C4-2B (cell line): ENCODE data around the gene ITGA3.
A peak's percentile ranks its signal among the peaks of the same experiment; 100 is the strongest.

Experiments
- H3K27ac ChIP-seq: fragments of 450-650 bp; 2 replicates; pipeline ENCODE4 v1.5.1; 2017
- ZFX ChIP-seq: fragments of 450-650 bp; IDR thresholded peaks from 2 replicates; pipeline ENCODE4 v1.6.1; 2017
- TF ChIP-seq, protein P1 (sequence below): fragments of 450-650 bp; conservative IDR thresholded peaks from 2 replicates; pipeline ENCODE4 v1.5.1; 2017; ENCODE audit warnings: mild to moderate bottlenecking

ITGA3 gene

DNA sequence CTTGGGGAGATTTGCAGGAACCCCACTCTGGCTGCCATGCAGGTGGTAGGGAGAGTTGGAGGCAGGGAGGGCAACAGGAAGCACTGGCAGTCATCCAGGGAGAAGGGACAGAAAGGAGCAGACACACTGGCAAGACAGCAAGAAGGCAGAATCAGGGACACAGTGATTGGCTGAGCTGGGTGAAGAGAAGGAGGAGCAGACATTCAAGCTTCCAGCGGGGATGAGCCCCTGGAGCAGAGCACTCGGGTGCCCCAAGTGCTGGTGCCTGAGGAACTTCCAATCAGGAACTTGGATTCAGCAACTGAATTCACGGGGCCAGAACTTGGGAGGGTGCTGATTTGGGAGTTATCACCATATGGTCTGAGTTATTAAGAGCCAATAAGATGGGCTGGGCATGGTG, 6.3 kb upstream of the ITGA3 start:
- TF ChIP-seq ZFX: no peak
- TF ChIP-seq, protein P1, sequence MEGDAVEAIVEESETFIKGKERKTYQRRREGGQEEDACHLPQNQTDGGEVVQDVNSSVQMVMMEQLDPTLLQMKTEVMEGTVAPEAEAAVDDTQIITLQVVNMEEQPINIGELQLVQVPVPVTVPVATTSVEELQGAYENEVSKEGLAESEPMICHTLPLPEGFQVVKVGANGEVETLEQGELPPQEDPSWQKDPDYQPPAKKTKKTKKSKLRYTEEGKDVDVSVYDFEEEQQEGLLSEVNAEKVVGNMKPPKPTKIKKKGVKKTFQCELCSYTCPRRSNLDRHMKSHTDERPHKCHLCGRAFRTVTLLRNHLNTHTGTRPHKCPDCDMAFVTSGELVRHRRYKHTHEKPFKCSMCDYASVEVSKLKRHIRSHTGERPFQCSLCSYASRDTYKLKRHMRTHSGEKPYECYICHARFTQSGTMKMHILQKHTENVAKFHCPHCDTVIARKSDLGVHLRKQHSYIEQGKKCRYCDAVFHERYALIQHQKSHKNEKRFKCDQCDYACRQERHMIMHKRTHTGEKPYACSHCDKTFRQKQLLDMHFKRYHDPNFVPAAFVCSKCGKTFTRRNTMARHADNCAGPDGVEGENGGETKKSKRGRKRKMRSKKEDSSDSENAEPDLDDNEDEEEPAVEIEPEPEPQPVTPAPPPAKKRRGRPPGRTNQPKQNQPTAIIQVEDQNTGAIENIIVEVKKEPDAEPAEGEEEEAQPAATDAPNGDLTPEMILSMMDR: no peak
- H3K27ac ChIP-seq: no peak overlapping the region

DNA sequence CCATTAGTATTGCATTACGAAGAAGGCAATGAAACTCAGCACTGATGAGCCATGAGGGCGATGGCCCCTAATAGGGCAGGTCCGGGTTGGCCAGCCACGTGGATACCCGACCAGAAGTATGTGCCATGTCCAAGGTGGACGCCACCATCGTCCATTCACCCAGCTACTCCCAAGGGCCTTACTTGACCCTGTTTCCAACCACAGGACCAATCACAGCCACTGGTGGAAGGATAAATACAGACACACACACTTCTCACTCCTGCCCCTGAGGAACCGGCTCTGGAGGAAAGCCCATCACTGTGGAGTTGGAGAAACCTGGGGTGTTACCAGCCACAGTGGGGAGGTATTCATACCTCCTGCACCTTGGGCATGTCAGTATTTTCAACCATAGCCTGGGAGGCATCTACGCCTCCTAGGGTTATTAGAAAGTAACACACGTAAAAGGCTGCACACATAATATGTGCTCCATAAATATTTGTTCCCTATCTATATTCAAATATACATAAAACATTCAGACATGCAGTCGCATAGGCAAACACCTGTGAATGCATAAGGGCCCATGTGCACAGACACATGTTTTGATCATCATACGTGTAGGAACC, 5.4 kb upstream of the ITGA3 start:
- no peak for TF ChIP-seq ZFX
- TF ChIP-seq, protein P1: no peak
- H3K27ac ChIP-seq: no peak overlapping the region; the same call in 1 of the 2 replicates

DNA sequence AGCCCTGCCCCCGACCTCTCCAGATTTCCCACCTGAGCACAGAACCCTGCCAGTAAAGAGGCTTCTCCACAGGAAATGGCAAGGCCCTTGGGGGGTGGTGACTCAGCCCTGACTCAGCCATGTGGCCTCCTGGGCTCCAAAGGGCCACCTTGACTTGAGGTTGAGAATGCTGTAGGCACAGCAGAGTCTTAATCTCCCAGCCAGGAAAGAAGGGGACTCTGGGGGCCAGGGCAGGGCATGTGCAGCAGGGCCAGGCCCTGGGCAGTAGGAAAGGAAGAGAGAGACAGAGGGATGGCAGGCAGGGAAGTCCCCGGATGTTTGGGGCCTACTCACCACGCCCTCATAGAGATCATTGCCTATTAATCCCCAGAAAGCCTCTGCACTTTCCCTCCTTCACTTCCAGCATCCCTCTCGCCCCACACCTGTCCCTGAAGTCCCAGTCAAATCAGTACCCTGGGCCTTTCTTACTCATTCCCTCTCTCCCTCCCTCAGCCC, 4.8 kb upstream of the ITGA3 start:
- TF ChIP-seq ZFX: 0 out of 2 replicates have a peak, but pooled peaks have one; percentile 35
- TF ChIP-seq, protein P1: no peak
- peak overlapping the region; percentile 49 for H3K27ac ChIP-seq

DNA sequence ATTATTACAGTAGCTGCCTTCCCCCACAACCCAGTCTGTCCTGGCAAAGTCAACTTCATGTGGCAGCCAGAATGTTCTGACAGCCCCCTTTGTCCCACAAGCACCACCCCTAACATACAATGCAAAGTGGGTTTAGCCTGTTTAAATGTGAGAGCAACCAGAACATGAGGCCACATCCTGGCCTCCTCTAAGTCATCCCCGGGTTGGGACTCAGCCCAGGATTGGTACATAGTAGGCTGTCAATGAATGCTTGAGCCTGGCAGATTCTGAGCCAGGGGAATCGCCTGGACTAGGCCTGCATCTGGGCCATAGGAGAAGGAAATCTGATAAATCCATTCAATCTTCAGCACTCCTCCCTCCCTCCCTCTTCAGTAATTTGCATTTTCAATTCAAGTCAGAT, 4.3 kb upstream of the ITGA3 start:
- TF ChIP-seq, protein P1: no peak
- no peak for TF ChIP-seq ZFX
- peak overlapping the region; percentile 49 for H3K27ac ChIP-seq

DNA sequence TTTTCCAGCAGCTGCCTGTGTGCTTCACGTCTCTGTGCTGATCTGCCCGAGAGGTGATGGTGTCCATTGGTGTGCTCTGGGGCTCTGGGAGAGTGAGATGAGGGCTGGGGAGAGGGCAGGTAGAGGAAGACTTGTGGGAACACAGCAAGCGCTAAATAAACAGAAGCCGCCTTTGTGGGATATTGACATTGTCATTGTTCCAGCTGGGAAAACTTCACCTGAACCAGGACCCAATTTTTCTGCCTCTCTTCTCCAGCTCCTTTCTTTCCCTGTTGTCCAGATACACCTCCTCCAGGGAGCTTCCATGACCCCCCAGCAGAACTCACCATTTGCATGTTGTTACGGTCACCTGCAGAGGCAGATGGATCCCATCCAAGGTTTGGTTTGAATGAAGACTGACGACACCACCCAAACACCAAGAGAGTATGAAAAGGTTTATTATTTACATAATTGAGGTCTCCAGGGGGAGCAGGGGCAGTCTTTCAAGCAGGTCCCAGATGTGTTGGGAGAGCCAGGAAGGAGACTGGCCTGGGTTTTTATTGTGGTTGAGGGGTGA, 3.6 kb upstream of the ITGA3 start:
- H3K27ac ChIP-seq: peak overlapping the region; percentile 49
- no peak for TF ChIP-seq ZFX
- TF ChIP-seq, protein P1: no peak

DNA sequence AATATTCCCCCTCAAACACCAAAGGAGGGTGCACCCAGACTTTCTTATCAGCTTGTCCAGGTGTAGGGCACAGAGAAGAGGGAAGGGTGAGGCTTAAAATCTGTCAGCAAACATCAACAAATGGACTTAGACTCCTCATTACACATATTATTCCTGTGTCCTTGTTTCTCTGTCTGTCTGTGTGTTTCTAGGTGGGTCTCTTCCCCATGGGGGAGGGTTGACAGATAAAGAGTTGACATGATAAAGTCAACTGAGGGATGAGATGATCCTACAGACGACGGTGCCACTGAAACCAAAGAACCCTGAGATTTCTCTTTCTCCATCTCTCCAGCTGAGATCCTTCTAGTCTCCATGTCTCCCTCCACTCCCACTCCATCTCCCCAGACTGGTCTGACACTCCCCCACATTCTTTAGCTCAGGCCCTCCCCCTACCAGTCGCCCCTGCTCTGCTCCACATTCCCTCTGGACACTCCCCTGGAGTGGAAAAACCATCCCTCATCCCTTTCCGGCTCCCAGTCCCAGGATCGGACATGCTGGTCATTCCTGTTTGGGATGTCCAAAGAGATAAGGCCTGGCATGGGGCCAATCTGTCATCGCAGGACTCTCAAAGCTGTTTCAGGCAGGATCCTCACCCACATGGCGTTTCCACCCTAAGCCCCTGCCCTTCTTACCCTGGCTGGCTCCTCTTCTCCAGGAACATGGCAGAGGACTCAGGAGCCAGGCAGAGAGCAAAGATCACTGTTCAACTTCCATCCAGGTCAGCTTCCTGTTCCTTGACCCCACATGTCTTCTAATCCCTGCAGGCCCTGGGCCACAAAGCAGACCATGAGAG, 2.9 kb upstream of the ITGA3 start:
- peak overlapping the region; percentile 49 for H3K27ac ChIP-seq
- TF ChIP-seq ZFX: no peak
- TF ChIP-seq, protein P1: no peak

DNA sequence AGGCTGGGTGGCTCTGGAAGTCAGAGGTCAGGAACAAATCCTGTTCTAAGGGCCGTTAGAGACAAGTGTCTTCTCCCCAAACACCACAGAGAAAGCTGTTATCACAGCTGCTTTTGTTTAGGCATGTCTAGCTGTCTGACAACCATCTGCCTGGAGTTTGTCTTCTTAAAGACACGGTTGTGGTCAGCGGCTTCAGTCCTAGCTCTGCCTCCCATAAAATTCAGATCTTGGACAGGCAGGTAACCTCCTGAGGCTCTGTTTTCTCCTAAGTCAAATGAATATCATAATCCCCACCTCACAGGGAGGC, 2.3 kb upstream of the ITGA3 start:
- no peak for TF ChIP-seq ZFX
- TF ChIP-seq, protein P1: no peak

More for the DNA sequence above, 2.3 kb upstream of the ITGA3 start:
- H3K27ac ChIP-seq: peak overlapping the region; percentile 49
